Transverse colon (tissue), 4 donors: ENCODE data around the gene APOL1.

Source experiments
- POLR2A ChIP-seq: fragments of 450-650 bp; IDR thresholded peaks from one replicate; pipeline ENCODE4 v1.6.1; 2016; ENCODE audit warnings: antibody characterized with exemption, mild to moderate bottlenecking, moderate library complexity
- POLR2AphosphoS5 ChIP-seq, 3 donors: sonication (generic); formaldehyde crosslinking; IDR thresholded peaks; one replicate each; pipeline ENCODE4 v1.6.1; 2016; ENCODE audit warnings: antibody characterized with exemption in 3 of 3
- TF ChIP-seq, protein P1 (sequence below), 5 experiments: fragments of 200-600 bp in 3 of 5; fragments of 450-650 bp in 2 of 5; sonication (generic) in 3 of 5; IDR thresholded peaks; 1 replicate in 2 of 5; 2 replicates in 3 of 5; pipeline ENCODE4 v1.5.1; 2016 to 2017; ENCODE audit warnings: antibody characterized with exemption in 5 of 5, inconsistent platforms in 3 of 5, mild to moderate bottlenecking in 2 of 5, moderate library complexity in 1 of 5

DNA sequence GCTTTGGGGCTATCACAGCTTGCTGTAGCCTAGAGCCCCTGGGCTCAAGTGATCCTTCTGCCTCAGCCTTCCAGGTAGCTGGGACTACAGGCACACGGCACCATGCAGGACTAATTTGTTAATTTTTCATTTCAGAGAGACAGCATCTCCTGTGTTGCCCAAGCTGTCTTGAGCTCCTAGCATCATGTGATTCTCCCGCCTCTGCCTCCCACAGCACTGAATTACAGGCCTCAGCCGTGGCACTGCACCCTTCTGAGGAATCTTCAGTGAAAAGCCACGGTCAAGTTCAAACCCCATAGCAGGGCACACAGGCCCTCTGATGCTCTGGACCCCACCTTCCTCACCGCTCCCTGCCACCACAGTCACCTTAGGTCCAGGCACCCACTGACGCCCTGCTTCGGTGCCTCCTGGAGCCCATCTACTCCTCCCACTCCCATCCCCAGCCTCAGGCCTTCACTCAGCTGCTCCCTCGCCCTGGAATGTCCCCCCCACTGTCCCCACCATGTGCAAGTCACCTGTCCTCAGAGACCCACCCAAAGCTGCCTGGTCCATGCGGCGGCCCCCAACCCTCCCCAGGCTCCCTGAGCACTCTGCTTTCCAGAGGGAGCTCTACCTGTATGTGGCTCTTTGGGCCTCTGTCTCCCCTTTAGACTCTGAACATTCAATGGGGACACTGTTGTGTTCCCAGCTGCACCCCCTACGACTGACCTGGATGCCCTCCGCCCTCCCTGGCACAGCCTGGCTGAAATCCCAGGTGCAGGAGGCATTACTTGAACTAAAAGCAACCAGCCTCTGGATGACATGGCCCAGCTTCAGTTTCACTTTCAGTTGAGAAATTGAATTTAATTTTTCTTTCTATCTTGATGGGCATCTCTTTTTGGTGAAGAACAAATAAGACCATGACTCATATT lies 15.2 kb upstream of the APOL1 start:
- TF ChIP-seq, protein P1, sequence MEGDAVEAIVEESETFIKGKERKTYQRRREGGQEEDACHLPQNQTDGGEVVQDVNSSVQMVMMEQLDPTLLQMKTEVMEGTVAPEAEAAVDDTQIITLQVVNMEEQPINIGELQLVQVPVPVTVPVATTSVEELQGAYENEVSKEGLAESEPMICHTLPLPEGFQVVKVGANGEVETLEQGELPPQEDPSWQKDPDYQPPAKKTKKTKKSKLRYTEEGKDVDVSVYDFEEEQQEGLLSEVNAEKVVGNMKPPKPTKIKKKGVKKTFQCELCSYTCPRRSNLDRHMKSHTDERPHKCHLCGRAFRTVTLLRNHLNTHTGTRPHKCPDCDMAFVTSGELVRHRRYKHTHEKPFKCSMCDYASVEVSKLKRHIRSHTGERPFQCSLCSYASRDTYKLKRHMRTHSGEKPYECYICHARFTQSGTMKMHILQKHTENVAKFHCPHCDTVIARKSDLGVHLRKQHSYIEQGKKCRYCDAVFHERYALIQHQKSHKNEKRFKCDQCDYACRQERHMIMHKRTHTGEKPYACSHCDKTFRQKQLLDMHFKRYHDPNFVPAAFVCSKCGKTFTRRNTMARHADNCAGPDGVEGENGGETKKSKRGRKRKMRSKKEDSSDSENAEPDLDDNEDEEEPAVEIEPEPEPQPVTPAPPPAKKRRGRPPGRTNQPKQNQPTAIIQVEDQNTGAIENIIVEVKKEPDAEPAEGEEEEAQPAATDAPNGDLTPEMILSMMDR (IDR thresholded peaks at IDR 0.05) = no peak
- TF ChIP-seq POLR2AphosphoS5 (IDR thresholded peaks at IDR 0.05) (no peak), POLR2A (no peak)
